ENCODE data around the gene SLCO3A1.
A peak's percentile ranks its signal among the peaks of the same experiment; 100 is the strongest.

DNA sequence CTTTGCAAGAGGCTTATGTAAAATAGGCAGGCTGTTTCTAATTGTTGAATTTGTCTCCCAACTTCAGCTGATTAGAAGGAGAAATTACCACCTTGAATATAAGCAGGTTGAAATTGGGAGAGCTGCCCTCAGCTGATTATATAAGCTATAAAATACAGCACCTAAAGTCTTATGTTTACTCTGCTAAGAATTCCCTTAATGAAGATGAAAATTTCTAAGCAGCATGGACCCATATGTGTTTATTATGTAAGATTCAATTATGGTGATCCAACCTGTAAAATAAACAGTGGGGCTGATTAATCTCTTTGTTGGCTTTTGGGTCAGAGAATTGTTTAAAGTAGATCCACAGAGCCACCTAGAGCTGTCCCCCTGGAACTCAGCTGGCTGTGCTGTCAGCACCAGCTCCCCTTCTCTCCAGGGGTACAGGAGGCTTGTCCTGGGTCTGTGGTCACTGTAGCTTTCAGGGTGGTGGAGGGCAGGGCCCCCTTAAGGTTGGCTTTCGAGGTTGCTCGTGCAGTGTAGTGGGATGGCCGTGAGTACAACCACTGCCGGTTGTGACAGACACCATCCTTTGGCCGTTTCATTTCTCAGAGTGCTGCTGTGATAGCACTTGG, 9.5 kb downstream of the SLCO3A1 start:
- no peak for TF ChIP-seq EZH2 (IDR thresholded peaks at IDR 0.05; ENCODE audit: low read depth, low read length, severe bottlenecking)
- TF ChIP-seq, protein P1, sequence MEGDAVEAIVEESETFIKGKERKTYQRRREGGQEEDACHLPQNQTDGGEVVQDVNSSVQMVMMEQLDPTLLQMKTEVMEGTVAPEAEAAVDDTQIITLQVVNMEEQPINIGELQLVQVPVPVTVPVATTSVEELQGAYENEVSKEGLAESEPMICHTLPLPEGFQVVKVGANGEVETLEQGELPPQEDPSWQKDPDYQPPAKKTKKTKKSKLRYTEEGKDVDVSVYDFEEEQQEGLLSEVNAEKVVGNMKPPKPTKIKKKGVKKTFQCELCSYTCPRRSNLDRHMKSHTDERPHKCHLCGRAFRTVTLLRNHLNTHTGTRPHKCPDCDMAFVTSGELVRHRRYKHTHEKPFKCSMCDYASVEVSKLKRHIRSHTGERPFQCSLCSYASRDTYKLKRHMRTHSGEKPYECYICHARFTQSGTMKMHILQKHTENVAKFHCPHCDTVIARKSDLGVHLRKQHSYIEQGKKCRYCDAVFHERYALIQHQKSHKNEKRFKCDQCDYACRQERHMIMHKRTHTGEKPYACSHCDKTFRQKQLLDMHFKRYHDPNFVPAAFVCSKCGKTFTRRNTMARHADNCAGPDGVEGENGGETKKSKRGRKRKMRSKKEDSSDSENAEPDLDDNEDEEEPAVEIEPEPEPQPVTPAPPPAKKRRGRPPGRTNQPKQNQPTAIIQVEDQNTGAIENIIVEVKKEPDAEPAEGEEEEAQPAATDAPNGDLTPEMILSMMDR (IDR thresholded peaks at IDR 0.05; ENCODE audit: control extremely low read depth in 1 of 3, insufficient read depth in 1 of 3, low read depth in 1 of 3, low read length in 3 of 3) = peak in 2 of 3 experiments; percentile 1 to 2; a peak in 1 of 4 replicates
- no peak for TF ChIP-seq CHD1 (IDR thresholded peaks at IDR 0.05; ENCODE audit: low read depth, low read length)
- no peak for TF ChIP-seq TAF1 (IDR thresholded peaks at IDR 0.05; ENCODE audit: low read depth, low read length)
- TF ChIP-seq CREB1 (IDR thresholded peaks at IDR 0.05) = no peak
- no peak for TF ChIP-seq TEAD4 (IDR thresholded peaks at IDR 0.05; ENCODE audit: low read depth, low read length)
- TF ChIP-seq YY1 (IDR thresholded peaks at IDR 0.05; ENCODE audit: low read depth, low read length) = no peak
- TF ChIP-seq, protein P2, sequence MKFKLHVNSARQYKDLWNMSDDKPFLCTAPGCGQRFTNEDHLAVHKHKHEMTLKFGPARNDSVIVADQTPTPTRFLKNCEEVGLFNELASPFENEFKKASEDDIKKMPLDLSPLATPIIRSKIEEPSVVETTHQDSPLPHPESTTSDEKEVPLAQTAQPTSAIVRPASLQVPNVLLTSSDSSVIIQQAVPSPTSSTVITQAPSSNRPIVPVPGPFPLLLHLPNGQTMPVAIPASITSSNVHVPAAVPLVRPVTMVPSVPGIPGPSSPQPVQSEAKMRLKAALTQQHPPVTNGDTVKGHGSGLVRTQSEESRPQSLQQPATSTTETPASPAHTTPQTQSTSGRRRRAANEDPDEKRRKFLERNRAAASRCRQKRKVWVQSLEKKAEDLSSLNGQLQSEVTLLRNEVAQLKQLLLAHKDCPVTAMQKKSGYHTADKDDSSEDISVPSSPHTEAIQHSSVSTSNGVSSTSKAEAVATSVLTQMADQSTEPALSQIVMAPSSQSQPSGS (IDR thresholded peaks at IDR 0.05; ENCODE audit: low read length) = no peak
- no peak for TF ChIP-seq PHF8 (conservative IDR thresholded peaks at IDR 0.05; ENCODE audit: low read depth, low read length)
- 0 out of 4 replicates have a peak, but pooled peaks of 1 of the 2 experiments have one; percentile 17 for TF ChIP-seq RAD21 (IDR thresholded peaks at IDR 0.05 in 1 of 2, conservative IDR thresholded peaks at IDR 0.05 in 1 of 2; ENCODE audit: low read depth in 2 of 2, low read length in 2 of 2)
- TF ChIP-seq, protein P3, sequence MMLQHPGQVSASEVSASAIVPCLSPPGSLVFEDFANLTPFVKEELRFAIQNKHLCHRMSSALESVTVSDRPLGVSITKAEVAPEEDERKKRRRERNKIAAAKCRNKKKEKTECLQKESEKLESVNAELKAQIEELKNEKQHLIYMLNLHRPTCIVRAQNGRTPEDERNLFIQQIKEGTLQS (IDR thresholded peaks at IDR 0.05; ENCODE audit: insufficient read depth, low read depth, low read length) = no peak
- no peak for TF ChIP-seq SIX5 (IDR thresholded peaks at IDR 0.05; ENCODE audit: low read depth, low read length)
- no peak for TF ChIP-seq SIN3A (conservative IDR thresholded peaks at IDR 0.05 in 1 of 2, IDR thresholded peaks at IDR 0.05 in 1 of 2; ENCODE audit: low read depth in 1 of 2, low read length in 2 of 2)
